Measurements from ENCODE around the gene EHD1. TPM values are rescaled to one million over a fixed set of nuclear protein-coding genes. Genes with fewer than 3 reads are reported as not detected.
A peak's percentile ranks its signal among the peaks of the same experiment; 100 is the strongest.

EHD1 gene
- total and polyA plus RNA-seq, 9 of the 15 experiments (the other 6 are each of a cell fraction or from before 2014, with no cell fraction given) = 0.46 to 65.0 (median 16.4) TPM

GRCh38 chr11:64826578-64827450 lies 51.6 kb downstream of the EHD1 start (continued):
- TF ChIP-seq TFAP4 (CRISPR knock-in tag; IDR thresholded peaks at IDR 0.05; ENCODE audit: borderline replicate concordance) (0 out of 2 replicates have a peak, but pooled peaks have one; percentile 43), ZNF644 (tag; IDR thresholded peaks at IDR 0.05; ENCODE audit: low read depth) (no peak), KDM4B (IDR thresholded peaks at IDR 0.05; ENCODE audit: borderline replicate concordance in 2 of 2, low read depth in 1 of 2) (no peak), TCF7 (IDR thresholded peaks at IDR 0.05; ENCODE audit: borderline replicate concordance) (no peak)

- no peak for DNase-seq (ENCODE audit: extremely low read depth in 1 of 4, low spot score in 3 of 4)
- FAIRE-seq = no peak
- no TSS peak for BruUV-seq (replicated peaks)
- TF ChIP-seq HMG20A (CRISPR knock-in tag; conservative IDR thresholded peaks at IDR 0.05) = no peak
- no peak for TF ChIP-seq PATZ1 (CRISPR knock-in tag; IDR thresholded peaks at IDR 0.05; ENCODE audit: borderline replicate concordance)
- peak; percentile 6 for TF ChIP-seq ZFP36 (IDR thresholded peaks at IDR 0.05; ENCODE audit: low read depth, low read length, partially characterized antibody)
- TF ChIP-seq KHSRP (IDR thresholded peaks at IDR 0.05) = no peak
- TF ChIP-seq ELF2 (CRISPR knock-in tag; IDR thresholded peaks at IDR 0.05) = no peak
- TF ChIP-seq GATAD2B (IDR thresholded peaks at IDR 0.05; ENCODE audit: borderline replicate concordance) = no peak
- TF ChIP-seq USF1 (CRISPR knock-in tag; IDR thresholded peaks at IDR 0.05) = no peak
- no peak for TF ChIP-seq LCOR (CRISPR knock-in tag; IDR thresholded peaks at IDR 0.05)
- no peak for TF ChIP-seq NFIX (CRISPR knock-in tag; IDR thresholded peaks at IDR 0.05; ENCODE audit: low read depth)
- TF ChIP-seq ZNF23 (CRISPR knock-in tag; IDR thresholded peaks at IDR 0.05) = no peak
- no peak for TF ChIP-seq ZNF140 (CRISPR knock-in tag; IDR thresholded peaks at IDR 0.05)
- TF ChIP-seq MTA1 (IDR thresholded peaks at IDR 0.05; ENCODE audit: borderline replicate concordance) = no peak
- TF ChIP-seq ZNF583 (CRISPR knock-in tag; IDR thresholded peaks at IDR 0.05) = no peak
- TF ChIP-seq SIX5 (IDR thresholded peaks at IDR 0.05; ENCODE audit: borderline replicate concordance in 1 of 2, insufficient read depth in 1 of 2, low read depth in 1 of 2, low read length in 2 of 2) = no peak
Observed at GRCh38 chr11:64826062-64826461, 52.4 kb downstream of the EHD1 start.

More at GRCh38 chr11:64826062-64826461, 52.4 kb downstream of the EHD1 start:
- Histone ChIP-seq H4K20me1 (replicated peaks; ENCODE audit: control insufficient read depth, insufficient read depth, low read length) (no peaks in the 10 kb centered on the region), H3K4me1 (replicated peaks in 1 of 2; ENCODE audit: control insufficient read depth in 2 of 2, insufficient read depth in 2 of 2, low read length in 2 of 2) (peaks cover 10 to 35% of the 10 kb centered on the region in 2 experiments; a peak in 4 of 5 replicates), H3K4me2 (ENCODE audit: insufficient read depth, low read length) (no peak overlapping the region), H3K36me3 (ENCODE audit: control insufficient read depth, insufficient read depth, low read length) (peaks cover 41% of the 10 kb centered on the region; the same call in 2 of the 3 replicates), H3K9me3 (replicated peaks; ENCODE audit: control insufficient read depth, insufficient read depth, low read depth, low read length) (no peaks in the 10 kb centered on the region), H3K9ac (ENCODE audit: insufficient read depth in 1 of 2, low read depth in 2 of 2, low read length in 2 of 2) (0 out of 4 replicates have a peak overlapping the region, but pooled peaks of 1 of the 2 experiments have one; percentile 50), H2AFZ (ENCODE audit: low read depth, low read length) (no peak overlapping the region), H3K9me1 (ENCODE audit: control insufficient read depth, insufficient read depth, low read length) (no peaks in the 10 kb centered on the region), H3K27ac (ENCODE audit: extremely low read depth, low read depth, low read length) (no peak overlapping the region), H3K27me3 (ENCODE audit: control insufficient read depth in 2 of 2, insufficient read depth in 2 of 2, low read length in 2 of 2) (no peaks in the 10 kb centered on the region), H3K79me2 (ENCODE audit: control insufficient read depth, insufficient read depth, low read length) (no peaks in the 10 kb centered on the region), H3K4me3 (no peak overlapping the region)
- in situ Hi-C loops (cut with MboI) (no loop called here), intact Hi-C loops (cut with micrococcal nuclease) (no loop called here)
- ATAC-seq = no peak
- ChIA-PET POLR2A (interaction anchor here (1.5 kb wide), 1 partner anchor 9 kb away, joined by 4 read pairs; no protein-coding TSS in a partner anchor), CTCF (ENCODE audit: low intra/inter-chr PET ratio) (no interaction called here)
- 86% methylated on average over 7 of the region's 7 CpGs for WGBS (ENCODE audit: insufficient coverage, low coverage, missing lambda C conversion rate)

Data from K562 (cell line).